Measurements from ENCODE around the gene IRS4. TPM values are rescaled to one million over a fixed set of nuclear protein-coding genes. Genes with fewer than 3 reads are reported as not detected.

Gene IRS4
- total RNA-seq, 3 donors from 2014 or later: not detected

DNA sequence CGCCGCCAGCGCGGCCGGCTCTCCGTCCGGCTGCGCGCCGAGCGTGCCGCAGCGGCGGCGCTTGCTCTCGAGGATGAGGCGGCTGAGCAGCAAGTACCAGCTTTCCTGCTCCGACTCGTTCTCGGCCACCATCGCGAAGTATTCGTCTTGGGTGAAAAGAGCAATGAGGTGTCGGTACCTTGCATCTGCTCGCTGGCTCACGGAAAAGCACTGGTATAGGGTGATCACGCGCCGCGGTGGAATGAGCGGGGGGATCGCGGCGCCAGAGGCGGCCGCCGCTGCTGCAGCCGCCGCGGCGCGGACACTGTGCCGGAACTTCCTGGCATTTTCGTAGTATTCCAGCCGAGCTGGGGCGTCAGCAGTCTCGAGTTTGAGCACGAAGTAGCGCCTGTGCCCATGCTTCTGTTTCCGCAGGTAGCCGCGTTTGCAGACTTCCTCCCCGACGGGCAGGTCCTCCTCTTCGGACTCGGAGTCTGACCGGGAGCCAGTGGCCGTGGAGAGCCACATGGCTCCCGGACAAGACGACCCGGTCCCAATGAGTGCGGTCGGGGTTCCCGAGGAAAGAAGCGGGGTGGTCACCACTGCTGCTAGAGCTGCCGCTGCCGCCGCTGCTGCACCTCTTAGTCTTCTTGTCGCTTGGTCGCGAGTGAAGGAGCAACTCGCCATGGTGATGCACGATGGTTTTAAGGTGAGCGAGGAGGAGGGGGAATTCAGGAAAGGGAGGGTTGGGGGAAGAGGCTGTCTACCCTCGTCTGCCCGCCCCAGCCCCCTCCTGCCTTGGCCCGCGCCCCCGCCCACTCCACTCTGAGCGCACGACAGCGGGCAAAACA lies 469 bp downstream of the IRS4 start:
- H3K36me3 ChIP-seq (ENCODE audit: low read depth): no peaks in the 10 kb centered on the region
- TF ChIP-seq, protein P1, sequence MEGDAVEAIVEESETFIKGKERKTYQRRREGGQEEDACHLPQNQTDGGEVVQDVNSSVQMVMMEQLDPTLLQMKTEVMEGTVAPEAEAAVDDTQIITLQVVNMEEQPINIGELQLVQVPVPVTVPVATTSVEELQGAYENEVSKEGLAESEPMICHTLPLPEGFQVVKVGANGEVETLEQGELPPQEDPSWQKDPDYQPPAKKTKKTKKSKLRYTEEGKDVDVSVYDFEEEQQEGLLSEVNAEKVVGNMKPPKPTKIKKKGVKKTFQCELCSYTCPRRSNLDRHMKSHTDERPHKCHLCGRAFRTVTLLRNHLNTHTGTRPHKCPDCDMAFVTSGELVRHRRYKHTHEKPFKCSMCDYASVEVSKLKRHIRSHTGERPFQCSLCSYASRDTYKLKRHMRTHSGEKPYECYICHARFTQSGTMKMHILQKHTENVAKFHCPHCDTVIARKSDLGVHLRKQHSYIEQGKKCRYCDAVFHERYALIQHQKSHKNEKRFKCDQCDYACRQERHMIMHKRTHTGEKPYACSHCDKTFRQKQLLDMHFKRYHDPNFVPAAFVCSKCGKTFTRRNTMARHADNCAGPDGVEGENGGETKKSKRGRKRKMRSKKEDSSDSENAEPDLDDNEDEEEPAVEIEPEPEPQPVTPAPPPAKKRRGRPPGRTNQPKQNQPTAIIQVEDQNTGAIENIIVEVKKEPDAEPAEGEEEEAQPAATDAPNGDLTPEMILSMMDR (IDR thresholded peaks at IDR 0.05): no peak
- DNase-seq (no peak), ATAC-seq (no peak)
- no peak overlapping the region for H3K4me3 ChIP-seq
- no peaks in the 10 kb centered on the region for H3K9me3 ChIP-seq
- intact Hi-C loops (cut with DNase I, micrococcal nuclease): no loop called here
- peaks cover 2% of the 10 kb centered on the region for H3K4me1 ChIP-seq (ENCODE audit: low read depth)

GRCh38 chrX:108735091-108735678 lies 1.2 kb downstream of the IRS4 start:
- no peak for ATAC-seq
- no peaks in the 10 kb centered on the region for H3K36me3 ChIP-seq (ENCODE audit: low read depth)
- DNase-seq: no peak
- no peak overlapping the region for H3K4me3 ChIP-seq
- TF ChIP-seq, protein P1 (IDR thresholded peaks at IDR 0.05): no peak
- intact Hi-C loops (cut with DNase I, micrococcal nuclease): no loop called here
- H3K4me1 ChIP-seq (ENCODE audit: low read depth): peaks cover 2% of the 10 kb centered on the region
- H3K9me3 ChIP-seq: no peaks in the 10 kb centered on the region

DNA sequence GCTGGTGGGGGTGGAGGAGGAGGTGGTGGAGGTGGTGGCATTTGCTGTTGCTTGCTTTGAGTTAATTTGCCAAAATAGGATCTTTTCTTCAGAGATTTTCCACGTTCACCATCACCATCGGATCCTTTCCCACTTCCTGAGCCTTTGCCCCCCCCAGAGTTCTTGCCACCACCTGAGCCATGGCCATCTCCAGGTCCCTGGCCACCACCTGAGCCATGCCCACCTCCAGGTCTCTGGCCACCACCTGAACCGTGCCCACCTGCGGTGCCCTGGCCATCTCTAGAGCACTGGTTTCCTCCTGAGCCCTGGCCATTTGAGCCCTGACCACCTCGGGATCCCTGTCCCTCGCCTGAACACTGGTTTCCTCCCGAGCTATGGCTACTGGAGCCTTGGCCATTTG lies 1.9 kb downstream of the IRS4 start:
- no peak overlapping the region for H3K4me3 ChIP-seq
- H3K36me3 ChIP-seq (ENCODE audit: low read depth): no peaks in the 10 kb centered on the region
- intact Hi-C loops (cut with DNase I, micrococcal nuclease): no loop called here
- ATAC-seq (no peak), DNase-seq (no peak)
- TF ChIP-seq, protein P1 (IDR thresholded peaks at IDR 0.05): no peak
- H3K4me1 ChIP-seq (ENCODE audit: low read depth): peaks cover 2% of the 10 kb centered on the region
- H3K9me3 ChIP-seq: no peaks in the 10 kb centered on the region

DNA sequence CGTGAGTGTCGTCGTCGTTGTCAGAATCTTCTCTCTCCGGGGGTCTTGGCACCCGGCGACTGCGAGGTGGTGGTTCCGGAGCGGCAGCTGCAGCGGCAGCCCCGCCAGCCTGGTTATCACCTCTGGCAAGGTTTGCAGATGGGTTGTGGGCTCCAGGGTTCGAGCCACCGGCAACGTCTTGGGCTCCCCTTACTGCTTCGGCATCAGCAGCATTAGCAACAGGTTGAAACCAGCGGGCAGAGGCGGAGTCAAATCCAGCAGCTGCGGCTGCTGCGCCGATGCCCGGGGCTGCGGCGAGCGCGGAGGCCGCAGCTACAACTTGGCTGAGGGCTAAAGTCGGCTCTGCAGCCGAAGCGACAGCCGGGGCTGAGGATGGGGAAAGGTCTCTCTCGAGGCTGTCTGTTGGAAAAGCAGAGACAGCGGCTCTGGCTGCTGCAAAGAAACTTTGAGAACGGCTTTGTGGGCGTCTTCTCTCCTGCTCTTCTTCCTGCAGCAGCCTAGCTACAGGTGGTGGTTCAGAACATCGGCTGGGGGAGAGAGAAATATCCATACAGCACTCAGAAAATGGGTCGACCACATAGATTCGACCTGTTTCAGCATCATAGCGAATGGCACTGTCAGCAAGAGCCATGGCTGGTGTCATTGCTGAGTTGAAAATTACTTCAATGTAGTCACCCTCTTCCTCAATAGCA lies 3.6 kb downstream of the IRS4 start:
- peaks cover 2% of the 10 kb centered on the region for H3K4me1 ChIP-seq (ENCODE audit: low read depth)
- no peak overlapping the region for H3K4me3 ChIP-seq
- intact Hi-C loops (cut with DNase I, micrococcal nuclease): no loop called here
- H3K36me3 ChIP-seq (ENCODE audit: low read depth): no peaks in the 10 kb centered on the region
- TF ChIP-seq, protein P1 (IDR thresholded peaks at IDR 0.05): no peak
- no peaks in the 10 kb centered on the region for H3K9me3 ChIP-seq
- DNase-seq: no peak
- ATAC-seq: no peak

- H3K9me3 ChIP-seq: no peaks in the 10 kb centered on the region
- ATAC-seq (no peak), DNase-seq (no peak)
- TF ChIP-seq, protein P1 (IDR thresholded peaks at IDR 0.05): no peak
- no peak overlapping the region for H3K4me3 ChIP-seq
- H3K36me3 ChIP-seq (ENCODE audit: low read depth): no peaks in the 10 kb centered on the region
- intact Hi-C loops (cut with DNase I, micrococcal nuclease): no loop called here
- peaks cover 2% of the 10 kb centered on the region for H3K4me1 ChIP-seq (ENCODE audit: low read depth)
Observed at GRCh38 chrX:108731153-108731552, 5.2 kb downstream of the IRS4 start.
